ENCODE results near the gene YIPF3.

YIPF3 gene

GRCh38 chr6:43464337-43464736, 52.4 kb downstream of the YIPF3 start:
- no peak for TF ChIP-seq ZFP30 (CRISPR knock-in tag; IDR thresholded peaks at IDR 0.05)
- ATAC-seq: no peak

GRCh38 chr6:43461936-43462335, 54.8 kb downstream of the YIPF3 start:
- TF ChIP-seq ZC3H10 (CRISPR knock-in tag; IDR thresholded peaks at IDR 0.05) (no peak), PATZ1 (CRISPR knock-in tag; IDR thresholded peaks at IDR 0.05; ENCODE audit: borderline replicate concordance) (no peak), ZNF70 (CRISPR knock-in tag; IDR thresholded peaks at IDR 0.05) (no peak), TSHZ2 (CRISPR knock-in tag; IDR thresholded peaks at IDR 0.05) (no peak), ESRRG (CRISPR knock-in tag; IDR thresholded peaks at IDR 0.05) (no peak), CSRNP3 (CRISPR knock-in tag; IDR thresholded peaks at IDR 0.05) (no peak)
- no peak for ATAC-seq

All from SK-N-SH treated with all-trans-retinoic acid at 6 μM for 48 hours (cell line).